Neural cell (in vitro differentiated cells): Measurements from ENCODE around the gene SAMM50. TPM values are rescaled to one million over a fixed set of nuclear protein-coding genes. Genes with fewer than 3 reads are reported as not detected.

Experiments
- H2AFZ ChIP-seq: fragments of 200-600, 300-800 bp; sonication (generic), shearing (Covaris generic); 2 replicates; pipeline ENCODE4 v1.6.0; 2014; ENCODE audit warnings: low read depth, mild to moderate bottlenecking, antibody characterized with exemption, low read length, moderate library complexity
- H3F3A ChIP-seq: fragments of 200-600 bp; shearing (Covaris generic); 2 replicates; pipeline ENCODE4 v1.6.1; 2016; ENCODE audit warnings: mild to moderate bottlenecking, moderate library complexity, mixed read lengths, antibody characterized with exemption, low read length; ENCODE audit not compliant: insufficient read depth, poor library complexity, severe bottlenecking
- H3K27ac ChIP-seq: fragments of 200-600, 300-800 bp; sonication (generic), shearing (Covaris generic); 2 replicates; pipeline ENCODE4 v1.5.1; 2014; ENCODE audit warnings: mild to moderate bottlenecking, low read length, moderate library complexity
- H3K27me3 ChIP-seq: fragments of 300-800, 200-600 bp; sonication (generic), shearing (Covaris generic); 2 replicates; pipeline ENCODE4 v1.6.0; 2014; ENCODE audit warnings: mild to moderate bottlenecking, low read depth, low read length, moderate library complexity; ENCODE audit not compliant: insufficient read depth
- H3K36me3 ChIP-seq: fragments of 300-800, 200-600 bp; sonication (generic), shearing (Covaris generic); 2 replicates; pipeline ENCODE4 v1.5.1; 2014; ENCODE audit warnings: mild to moderate bottlenecking, antibody characterized with exemption, low read length, moderate library complexity; ENCODE audit not compliant: insufficient read depth
- H3K4me2 ChIP-seq: fragments of 300-800, 200-600 bp; sonication (generic), shearing (Covaris generic); 2 replicates; pipeline ENCODE4 v1.6.0; 2014; ENCODE audit warnings: mild to moderate bottlenecking, low read length
- H3K4me3 ChIP-seq: fragments of 300-800, 200-600 bp; sonication (generic), shearing (Covaris generic); 2 replicates; pipeline ENCODE4 v1.5.1; 2014; ENCODE audit warnings: mild to moderate bottlenecking, low read length, moderate library complexity
- H3K79me2 ChIP-seq: fragments of 200-600 bp; shearing (Covaris generic); replicated peaks from 2 replicates; pipeline ENCODE4 v1.6.0; 2014; ENCODE audit warnings: mild to moderate bottlenecking, low read length, moderate library complexity; ENCODE audit not compliant: insufficient read depth
- H3K9ac ChIP-seq: fragments of 300-800, 200-600 bp; sonication (generic), shearing (Covaris generic); 2 replicates; pipeline ENCODE4 v1.6.1; 2016; ENCODE audit warnings: mild to moderate bottlenecking, low read length, mixed read lengths
- H3K9me2 ChIP-seq: fragments of 200-600 bp; shearing (Covaris generic); 2 replicates; pipeline ENCODE4 v1.6.1; 2016; ENCODE audit warnings: mild to moderate bottlenecking, low read length, mixed read lengths; ENCODE audit not compliant: insufficient read depth
- H3K9me3 ChIP-seq: fragments of 200-600, 300-800 bp; sonication (generic), shearing (Covaris generic); 2 replicates; pipeline ENCODE4 v1.6.1; 2016; ENCODE audit warnings: mild to moderate bottlenecking, mixed run types, low read length, moderate library complexity, mixed read lengths
- H4K20me1 ChIP-seq: fragments of 200-600 bp; shearing (Covaris generic); 2 replicates; pipeline ENCODE4 v1.6.1; 2016; ENCODE audit warnings: mild to moderate bottlenecking, mixed run types; ENCODE audit not compliant: insufficient read depth
- CTCF ChIP-seq: fragments of 450-650 bp; IDR thresholded peaks from 2 replicates; pipeline ENCODE4 v1.5.1; 2014; ENCODE audit warnings: antibody characterized with exemption, mild to moderate bottlenecking, moderate library complexity; ENCODE audit not compliant: poor library complexity, severe bottlenecking
- EP300 ChIP-seq: fragments of 450-650 bp; conservative IDR thresholded peaks from 2 replicates; pipeline ENCODE4 v1.6.1; 2014; ENCODE audit warnings: antibody characterized with exemption, mild to moderate bottlenecking, moderate library complexity; ENCODE audit not compliant: poor library complexity, severe bottlenecking
- EZH2 ChIP-seq: fragments of 200-600, 300-800 bp; shearing (Covaris generic), sonication (generic); IDR thresholded peaks from 2 replicates; pipeline ENCODE4 v1.6.1; 2014; ENCODE audit warnings: antibody characterized with exemption, low read length, borderline replicate concordance, mild to moderate bottlenecking; ENCODE audit not compliant: insufficient read depth, poor library complexity, severe bottlenecking
- MXI1 ChIP-seq: fragments of 450-650 bp; conservative IDR thresholded peaks from 2 replicates; pipeline ENCODE4 v1.6.1; 2014; ENCODE audit warnings: antibody characterized with exemption, mild to moderate bottlenecking; ENCODE audit not compliant: poor library complexity, severe bottlenecking
- POLR2AphosphoS5 ChIP-seq: IDR thresholded peaks from 2 replicates; pipeline ENCODE4 v1.6.1; 2012
- RAD21 ChIP-seq: fragments of 450-650 bp; conservative IDR thresholded peaks from 2 replicates; pipeline ENCODE4 v1.6.1; 2014; ENCODE audit warnings: antibody characterized with exemption, mild to moderate bottlenecking, moderate library complexity
- REST ChIP-seq: IDR thresholded peaks from 2 replicates; pipeline ENCODE4 v1.6.1; 2012; ENCODE audit warnings: borderline replicate concordance
- SMC3 ChIP-seq: fragments of 450-650 bp; conservative IDR thresholded peaks from 2 replicates; pipeline ENCODE4 v1.6.1; 2014; ENCODE audit warnings: antibody characterized with exemption, mild to moderate bottlenecking, moderate library complexity; ENCODE audit not compliant: poor library complexity
- TAF1 ChIP-seq: IDR thresholded peaks from 2 replicates; pipeline ENCODE4 v1.6.1; 2012; ENCODE audit warnings: low read depth
- polyA plus RNA-seq: library from polyadenylated mRNA; depleted of rRNA; stranded (reverse); fragments of >200 nt; gene quantifications from 2 replicates; pipeline ENCODE4 v1.2.3, GENCODE V29; 2014

SAMM50 gene
- polyA plus RNA-seq, 1 donor from 2014 or later, result 38.1 TPM

GRCh38 chr22:44037519-44038375, 82.5 kb downstream of the SAMM50 start:
- H2AFZ ChIP-seq, result no peak overlapping the region
- no peak overlapping the region for H3K4me3 ChIP-seq
- H4K20me1 ChIP-seq, result no peaks in the 10 kb centered on the region
- no peak overlapping the region for H3K27ac ChIP-seq
- no peaks in the 10 kb centered on the region for H3F3A ChIP-seq
- no peaks in the 10 kb centered on the region for H3K36me3 ChIP-seq
- no peak for TF ChIP-seq CTCF
- no peak for TF ChIP-seq RAD21
- no peak for TF ChIP-seq TAF1
- no peak for TF ChIP-seq SMC3
- no peak for TF ChIP-seq REST
- no peak for TF ChIP-seq POLR2AphosphoS5
- no peak for TF ChIP-seq MXI1
- TF ChIP-seq EP300, result no peak
- no peak for TF ChIP-seq EZH2
- H3K4me2 ChIP-seq, result no peak overlapping the region
- no peaks in the 10 kb centered on the region for H3K9me2 ChIP-seq
- H3K9me3 ChIP-seq, result no peaks in the 10 kb centered on the region
- no peak overlapping the region for H3K9ac ChIP-seq
- no peaks in the 10 kb centered on the region for H3K79me2 ChIP-seq
- no peaks in the 10 kb centered on the region for H3K27me3 ChIP-seq

GRCh38 chr22:44039566-44040171, 84.4 kb downstream of the SAMM50 start:
- H3K4me2 ChIP-seq, result no peak overlapping the region
- no peak overlapping the region for H3K27ac ChIP-seq
- TF ChIP-seq POLR2AphosphoS5 (no peak), TAF1 (no peak)
- H3K36me3 ChIP-seq, result no peaks in the 10 kb centered on the region
- H2AFZ ChIP-seq, result no peak overlapping the region
- H3K4me3 ChIP-seq, result no peak overlapping the region
- no peaks in the 10 kb centered on the region for H3K9me3 ChIP-seq
- no peaks in the 10 kb centered on the region for H3K9me2 ChIP-seq
- no peaks in the 10 kb centered on the region for H3F3A ChIP-seq
- no peaks in the 10 kb centered on the region for H3K79me2 ChIP-seq
- H4K20me1 ChIP-seq, result no peaks in the 10 kb centered on the region
- H3K27me3 ChIP-seq, result no peaks in the 10 kb centered on the region
- H3K9ac ChIP-seq, result no peak overlapping the region
